DMS 273 treated with DMSO at 0.1 percent for 48 hours (cell line): ENCODE results near the gene MN1.
"Not testable (repeated sequence)": the region's sequence is repeated elsewhere in the genome, so short reads cannot be mapped to it uniquely, and the experiment has no call there.

Experiments
- DNase-seq: peaks from one replicate; lab custom pipeline; 2025; lab: John Stamatoyannopoulos, UW

The MN1 gene

DNA sequence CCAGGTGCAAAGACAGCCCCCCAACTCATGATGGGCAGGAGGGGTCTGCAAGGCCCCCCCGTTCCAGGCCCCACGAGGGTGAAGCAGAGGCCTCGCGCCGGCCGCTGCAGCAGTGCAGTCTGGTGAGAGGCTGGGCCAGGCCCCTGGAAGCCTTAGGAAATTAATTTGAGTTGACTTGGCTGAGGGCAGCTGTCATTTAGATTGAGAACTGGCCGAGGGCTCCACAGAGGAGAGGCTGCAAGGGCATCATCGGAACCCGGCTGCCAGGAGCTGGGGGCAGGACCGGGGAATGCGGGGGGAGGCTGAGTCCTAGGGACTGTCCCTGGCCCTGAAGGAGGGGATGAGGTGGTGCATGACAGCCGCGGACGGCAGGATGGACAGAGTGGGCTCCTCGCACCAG lies 39.9 kb downstream of the MN1 start:
- no peak for DNase-seq

DNA sequence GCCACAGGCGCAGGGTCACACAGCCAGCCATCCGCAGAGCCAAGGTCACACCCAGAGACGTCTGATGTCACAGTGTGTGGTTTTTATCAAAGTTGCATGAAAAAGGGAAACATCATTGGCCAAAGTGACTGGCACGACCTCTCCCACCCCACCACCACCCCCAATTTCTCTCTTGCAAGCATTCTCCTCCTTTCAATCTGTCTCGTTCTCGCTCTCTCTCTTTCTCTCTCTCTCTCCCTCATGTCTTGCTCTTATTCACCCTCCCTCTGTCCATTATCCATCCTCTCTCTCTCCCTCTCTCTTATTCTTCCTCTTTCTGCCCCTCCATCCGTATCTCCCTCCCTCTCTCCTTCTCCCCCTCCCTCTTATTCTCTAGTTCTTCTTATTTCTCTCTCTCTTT lies 40.6 kb downstream of the MN1 start:
- no peak for DNase-seq

DNA sequence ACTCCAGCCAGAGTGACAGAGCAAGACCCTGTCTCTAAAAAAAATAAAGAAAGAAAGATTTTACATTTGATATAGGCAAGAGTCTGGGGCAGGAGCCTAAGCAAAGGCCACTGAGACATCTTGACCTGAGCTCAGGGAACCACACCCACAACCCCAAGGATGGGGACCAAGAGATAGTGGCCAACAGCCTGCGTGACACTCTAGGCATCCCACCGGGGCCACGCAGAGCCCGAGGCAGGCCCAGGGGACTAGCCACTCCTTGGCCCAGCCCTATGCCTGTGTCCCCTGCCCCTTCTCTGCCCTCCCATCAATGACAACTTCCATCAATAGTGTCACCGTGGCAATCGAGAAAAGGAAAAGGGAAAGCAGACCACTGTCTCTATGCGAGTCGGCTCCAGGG lies 41.1 kb downstream of the MN1 start:
- DNase-seq: no peak

DNA sequence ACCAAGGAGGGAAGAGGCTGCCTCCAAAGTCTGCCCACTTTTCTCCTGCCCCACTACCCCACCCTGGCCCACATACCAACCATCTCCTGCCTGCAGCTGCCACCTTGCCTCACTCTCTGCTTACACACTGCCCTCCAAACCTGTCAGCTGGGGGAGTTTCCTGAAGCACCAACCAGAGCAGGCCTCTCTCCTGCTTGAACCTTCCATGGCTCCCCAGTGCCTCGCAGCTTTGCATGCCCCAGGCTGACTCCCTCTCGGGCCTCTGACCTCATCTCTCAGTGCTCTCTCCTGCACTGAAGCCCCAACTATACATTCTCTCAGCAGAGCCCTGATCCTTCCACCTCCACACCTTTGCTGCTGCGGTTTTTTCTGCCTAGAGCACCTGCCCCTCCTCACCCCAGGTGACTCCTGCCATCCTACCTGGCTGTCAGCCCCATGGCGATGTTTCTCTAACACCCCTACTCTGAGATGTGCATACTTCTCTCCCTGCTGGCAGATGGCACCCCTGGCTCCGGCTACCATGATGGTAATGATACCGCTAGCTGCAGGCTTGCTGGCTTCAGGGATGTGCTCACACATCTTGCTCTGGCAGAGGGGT lies 43.5 kb downstream of the MN1 start:
- DNase-seq: no peak

DNA sequence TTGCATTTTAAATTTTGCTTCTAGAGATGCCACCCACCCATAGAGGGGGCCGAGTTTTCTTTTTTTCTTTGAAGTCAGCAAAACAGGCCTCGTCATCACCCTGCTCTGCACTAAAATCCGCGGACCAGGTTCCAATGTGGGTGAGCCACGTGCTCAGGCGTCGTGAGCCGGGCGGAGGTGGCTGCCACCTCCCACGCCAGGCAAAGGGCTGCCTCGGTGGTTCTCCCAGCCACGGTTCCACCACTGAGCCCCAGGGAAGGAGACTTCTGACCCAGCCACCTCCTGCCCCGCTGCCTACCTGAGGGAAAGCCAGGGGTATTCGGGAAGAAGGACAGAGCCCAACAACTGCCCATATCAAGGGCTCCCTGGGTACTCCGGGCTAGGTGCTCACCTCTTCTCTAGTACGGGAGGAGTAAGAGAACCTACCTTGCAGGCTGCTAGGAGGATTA lies 45.3 kb downstream of the MN1 start:
- DNase-seq: no peak

DNA sequence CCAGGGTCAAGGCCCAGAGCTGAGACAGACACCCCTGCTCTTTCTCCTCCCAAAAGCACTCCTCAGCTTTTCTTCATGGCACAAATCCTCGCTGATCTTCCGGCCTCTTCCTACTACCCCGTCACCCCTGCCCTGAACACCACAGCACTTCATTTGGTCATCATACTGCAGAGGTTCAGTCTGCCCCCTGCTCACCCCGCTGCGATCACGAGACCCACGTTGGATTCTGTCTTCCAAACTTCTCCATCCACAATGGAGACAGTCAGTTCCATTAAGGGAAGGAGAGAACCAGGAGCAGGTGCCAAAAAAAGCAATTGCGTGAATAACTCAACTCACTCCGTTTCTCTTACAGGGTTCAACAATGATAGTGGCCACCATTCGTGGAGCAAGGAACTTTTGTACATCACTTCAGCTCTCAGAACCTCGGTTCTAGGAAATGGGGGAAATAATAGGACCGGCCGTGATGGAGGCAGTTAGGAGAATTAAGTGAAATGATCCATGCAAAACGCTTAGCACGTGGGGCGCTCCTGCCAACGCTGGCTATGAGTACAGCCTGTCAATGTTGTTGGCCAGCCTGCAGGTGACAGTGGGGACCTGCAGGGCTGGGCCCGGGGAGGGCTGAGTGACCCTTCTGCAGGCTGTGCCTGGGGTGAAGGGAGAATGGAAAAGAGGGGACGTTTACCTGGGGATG lies 45.9 kb downstream of the MN1 start:
- no peak for DNase-seq

DNA sequence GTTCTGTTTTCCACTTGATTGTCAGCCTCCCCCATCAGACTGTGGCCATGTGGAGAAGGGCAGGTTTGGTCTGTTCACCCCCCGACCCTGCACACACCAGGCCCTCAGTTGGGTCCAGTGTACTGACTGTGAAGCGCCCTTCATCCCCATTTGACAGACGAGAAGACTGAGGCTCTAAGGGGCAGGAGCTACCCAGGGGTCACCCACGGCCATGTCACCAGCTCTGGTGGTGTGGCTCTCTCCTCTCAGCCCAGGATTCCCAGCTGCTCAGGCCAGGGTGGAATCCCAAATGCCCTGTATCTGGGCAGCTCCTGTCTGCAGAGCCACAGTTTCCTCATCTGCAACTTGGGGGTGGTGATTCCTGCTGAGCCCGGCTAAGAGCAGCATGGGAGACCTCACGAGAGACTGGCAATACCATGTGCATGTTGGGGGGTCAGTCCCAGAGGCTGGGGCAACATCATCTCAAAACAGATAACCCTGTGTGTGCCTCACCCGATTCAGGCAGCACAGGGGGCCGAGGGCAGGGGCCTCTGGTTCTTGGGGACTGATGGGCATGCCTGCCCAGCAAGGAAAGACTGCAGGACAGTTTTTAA lies 46.6 kb downstream of the MN1 start:
- DNase-seq: no peak

DNA sequence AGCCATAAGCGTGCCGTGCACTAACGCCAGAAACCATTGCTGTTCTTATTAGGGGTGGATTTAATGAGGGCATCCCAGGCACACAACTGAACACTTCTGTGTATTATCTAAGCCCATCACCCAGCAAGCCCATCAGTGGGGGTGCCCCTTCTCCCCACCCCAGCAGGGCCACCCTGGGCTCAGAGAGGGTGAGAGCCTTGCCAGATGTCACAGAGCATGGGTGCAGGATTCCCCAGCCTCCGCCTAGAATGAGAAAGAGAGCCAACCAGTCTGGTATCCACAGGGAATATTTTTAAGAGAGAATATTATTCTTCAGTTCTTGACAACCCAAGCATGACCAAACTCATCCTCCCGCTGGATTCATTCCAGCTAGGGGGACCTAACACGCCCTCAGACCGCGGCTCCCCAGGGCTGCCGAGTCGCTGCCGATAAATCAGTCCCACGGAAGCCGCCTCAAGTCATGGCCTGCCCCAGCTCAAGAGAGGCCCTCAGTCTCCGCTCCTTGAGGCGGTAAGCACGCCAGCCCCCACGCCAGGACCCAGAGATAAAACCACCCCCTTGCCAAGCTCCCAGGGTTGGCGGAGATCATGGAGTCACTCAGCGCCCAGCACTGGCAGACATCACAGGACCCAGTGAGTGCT lies 47.2 kb downstream of the MN1 start:
- no peak for DNase-seq

DNA sequence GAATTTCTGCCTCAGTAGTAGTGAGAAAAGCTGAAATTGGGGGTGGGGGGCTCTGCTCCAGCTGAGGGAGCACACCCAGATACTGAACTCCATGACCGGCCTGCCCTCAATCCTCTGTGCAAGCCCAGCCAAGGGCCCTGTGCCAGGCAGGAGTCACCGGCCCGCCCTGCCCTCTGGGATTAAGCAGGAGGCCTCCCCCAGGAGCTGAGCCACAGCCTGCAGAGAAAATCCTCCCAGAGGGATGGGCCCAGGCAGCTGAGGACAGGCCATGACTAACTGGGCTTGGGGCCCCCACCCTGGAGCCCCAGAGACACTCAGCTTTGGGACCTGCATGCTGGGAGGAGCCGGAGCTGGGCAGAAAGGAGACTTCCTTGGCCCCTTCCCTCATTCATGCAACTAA lies 48.8 kb downstream of the MN1 start:
- DNase-seq: no peak

DNA sequence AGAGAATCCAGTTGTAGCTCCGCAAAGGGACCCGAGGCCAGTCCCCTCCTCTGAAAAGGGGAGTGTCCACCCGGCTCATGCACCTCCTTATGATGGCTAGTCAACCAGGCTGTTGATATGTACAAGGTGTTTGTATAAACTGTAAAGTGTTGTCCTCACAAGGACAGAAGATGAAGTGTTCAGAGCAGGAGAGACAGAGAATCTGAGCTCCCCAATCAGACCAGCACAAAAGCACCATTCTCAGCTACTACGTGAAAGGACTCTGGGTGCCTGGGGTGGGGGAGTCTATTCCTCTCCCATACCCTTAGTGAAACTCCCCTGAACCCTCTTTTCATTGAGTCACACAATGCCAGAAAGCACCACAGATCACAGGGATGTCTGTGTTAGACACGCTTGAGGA lies 49.4 kb downstream of the MN1 start:
- no peak for DNase-seq

DNA sequence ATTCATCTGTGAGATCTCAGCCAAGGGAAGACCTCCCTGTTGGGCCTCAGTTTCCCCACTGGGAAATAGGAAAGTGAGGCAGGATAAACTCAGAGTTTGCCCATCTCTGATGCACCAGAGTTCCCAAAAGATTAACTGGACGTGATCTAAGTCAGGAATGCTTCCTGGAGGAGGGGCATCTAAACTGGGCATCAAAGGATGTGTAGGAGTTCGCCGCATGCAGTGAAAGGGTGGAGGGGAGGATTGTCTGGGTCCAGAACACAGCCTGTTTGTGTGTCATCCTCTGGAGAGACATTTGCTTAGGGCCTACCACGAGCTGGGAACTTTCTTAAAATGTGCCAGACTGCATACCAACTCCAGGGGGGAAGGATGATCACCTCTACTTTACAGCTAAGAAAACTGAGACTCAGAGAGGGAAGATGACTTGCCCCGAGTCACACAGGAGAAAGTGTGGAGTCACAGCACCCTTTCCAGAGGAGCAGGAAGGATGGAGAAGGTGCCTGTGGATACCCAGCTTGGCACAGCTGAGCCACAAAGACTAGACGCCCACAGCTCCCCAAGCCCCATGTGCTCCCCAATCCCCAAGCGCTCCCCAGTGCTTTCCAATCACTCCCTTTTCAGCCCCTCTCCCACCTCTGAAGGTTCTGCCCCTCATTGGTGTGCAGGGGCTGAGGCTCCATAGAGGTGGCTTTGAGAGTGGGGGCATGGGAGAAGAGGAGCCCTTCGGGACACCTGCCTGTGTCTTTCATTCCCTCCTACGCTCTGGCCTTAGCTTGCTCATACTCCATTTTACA lies 50.1 kb downstream of the MN1 start:
- DNase-seq: no peak

DNA sequence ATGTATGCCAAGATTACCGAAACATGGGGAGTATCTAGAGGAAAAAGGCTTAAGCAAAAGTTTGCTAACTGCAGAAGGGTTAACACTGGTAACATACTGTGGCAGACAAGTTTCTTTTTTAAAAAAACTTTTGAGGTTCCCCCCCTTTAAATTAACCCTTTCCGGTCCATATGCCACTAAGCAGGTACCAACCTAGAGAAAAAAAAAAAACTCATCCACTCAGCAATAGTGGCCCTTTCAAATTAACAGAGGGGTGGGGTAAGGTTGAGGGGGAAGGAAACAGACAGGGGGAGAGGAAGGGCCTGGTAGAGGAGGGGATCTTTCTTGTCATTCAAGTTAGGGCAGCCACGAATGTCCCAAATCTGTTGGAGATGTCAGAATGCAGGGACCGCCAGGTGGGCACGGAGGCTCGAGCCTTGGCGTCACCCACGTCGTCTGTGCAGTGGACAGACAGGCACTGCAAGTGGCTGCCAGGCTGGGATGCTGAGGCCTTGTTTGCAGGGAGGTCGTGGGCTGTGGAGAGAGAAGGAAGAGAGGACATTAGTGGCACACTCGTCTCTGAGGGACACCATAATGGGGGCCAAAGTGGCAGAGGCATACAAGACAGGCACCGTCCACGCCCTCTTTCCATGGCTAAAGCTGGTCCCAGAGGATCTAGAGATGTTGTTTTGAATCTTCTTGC lies 50.8 kb downstream of the MN1 start:
- no peak for DNase-seq

DNA sequence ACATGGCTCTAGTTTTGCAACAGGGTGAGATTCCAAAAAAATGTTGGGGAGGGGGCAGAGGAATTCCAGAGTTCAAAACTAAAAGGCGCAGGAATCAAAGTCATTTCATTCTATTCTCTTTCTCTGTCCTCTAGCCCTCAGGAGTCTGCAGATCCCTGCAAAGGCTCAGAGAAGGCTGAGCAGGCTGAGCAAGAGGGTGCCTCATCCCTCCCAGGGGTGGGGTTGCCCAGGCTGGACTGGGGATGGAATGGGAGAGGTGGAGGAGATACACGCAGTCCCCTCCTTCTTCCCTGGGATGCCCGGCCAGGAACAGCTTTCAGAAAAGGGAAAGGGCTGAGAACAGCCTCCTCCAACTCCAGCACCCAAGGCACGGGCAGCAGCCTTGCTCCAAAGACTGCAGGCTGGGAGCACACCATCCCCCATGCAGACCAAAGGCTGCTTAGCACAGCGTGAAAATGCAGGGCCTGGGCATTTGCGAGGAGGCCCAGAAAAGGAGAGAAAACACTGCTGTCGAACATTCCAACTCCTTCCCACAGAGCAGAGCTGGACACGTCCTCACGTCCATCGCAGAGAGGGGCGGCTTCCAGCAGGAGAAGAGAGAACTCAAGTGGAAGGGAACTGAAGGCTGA lies 51.8 kb downstream of the MN1 start:
- DNase-seq: no peak

DNA sequence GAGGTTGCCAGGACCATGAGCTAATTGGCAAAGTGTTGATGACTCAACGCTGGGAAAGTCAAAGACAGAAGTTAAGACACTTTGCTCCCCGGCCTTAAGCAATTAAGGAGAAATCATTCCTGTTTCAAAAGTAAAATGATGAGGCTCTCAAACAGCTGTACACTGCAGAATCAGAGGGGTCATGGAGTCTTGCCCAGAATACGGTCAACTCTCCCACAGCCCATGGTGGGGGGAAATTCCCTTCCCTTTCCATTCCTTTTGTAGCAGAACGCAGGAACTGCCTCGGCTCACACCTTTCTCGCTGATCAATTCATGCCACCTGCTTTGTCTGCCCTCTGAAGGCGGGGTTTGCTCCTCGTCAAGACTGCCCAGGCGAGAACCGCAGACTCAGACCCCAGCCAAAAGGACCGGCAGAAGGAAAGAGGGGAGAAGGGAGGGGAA lies 52.8 kb downstream of the MN1 start:
- no peak for DNase-seq

DNA sequence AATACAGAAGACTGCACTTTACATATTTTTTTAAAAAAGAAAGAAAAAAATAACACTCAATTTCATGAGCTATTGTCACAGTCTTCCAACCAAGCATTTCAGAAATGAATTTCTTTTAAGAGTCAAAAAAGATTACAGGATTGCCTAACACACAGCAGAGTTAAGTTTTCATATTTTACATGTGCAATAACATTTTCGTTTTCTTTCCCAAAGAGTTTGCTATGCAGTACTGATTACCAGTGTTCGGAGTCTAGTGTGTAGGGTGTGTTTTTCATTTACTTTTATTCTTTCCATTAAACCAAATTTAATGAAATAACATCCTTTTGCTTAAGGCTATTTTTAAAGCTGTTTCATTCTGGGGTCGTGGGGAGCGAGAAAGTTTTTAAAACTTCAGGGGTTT lies 53.2 kb downstream of the MN1 start:
- DNase-seq: no peak

DNA sequence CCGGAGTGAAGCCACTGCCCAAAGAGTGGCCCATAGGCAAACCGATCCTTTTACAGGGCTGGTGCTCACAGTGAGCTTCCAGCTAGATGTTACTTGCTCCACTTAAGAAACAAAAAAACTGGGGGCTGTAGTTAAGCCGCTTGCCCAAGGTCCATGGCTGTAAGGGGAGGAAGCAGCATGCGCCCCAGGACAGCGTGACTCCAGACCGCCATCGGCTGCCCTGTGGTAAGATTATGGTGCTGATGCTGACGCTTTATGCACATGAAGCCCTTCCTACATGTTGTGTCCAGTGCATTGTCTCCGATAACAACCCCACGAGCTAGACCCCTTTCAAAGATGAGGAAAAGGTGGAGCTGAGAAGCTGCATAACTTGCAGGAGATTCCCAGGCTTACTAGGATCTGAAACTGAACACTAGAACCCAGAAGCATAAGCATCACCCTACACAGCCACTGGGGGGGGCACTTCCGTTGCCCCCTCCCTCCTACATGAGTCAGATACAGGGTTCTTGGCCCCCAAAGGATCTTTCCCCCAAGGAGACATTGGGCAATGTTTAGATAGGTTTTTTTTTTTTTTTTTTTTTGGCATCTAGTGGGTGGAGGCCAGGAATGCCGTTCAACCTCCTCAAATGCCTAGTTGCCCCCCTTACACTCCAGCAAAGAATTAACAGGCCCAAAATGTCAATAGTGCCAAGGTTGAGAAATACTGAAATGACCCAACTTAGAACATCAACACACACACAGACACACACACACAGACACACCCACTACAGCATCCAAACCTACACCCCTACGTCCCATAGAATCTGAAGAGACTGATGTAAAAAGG lies 53.9 kb downstream of the MN1 start:
- DNase-seq: no peak

DNA sequence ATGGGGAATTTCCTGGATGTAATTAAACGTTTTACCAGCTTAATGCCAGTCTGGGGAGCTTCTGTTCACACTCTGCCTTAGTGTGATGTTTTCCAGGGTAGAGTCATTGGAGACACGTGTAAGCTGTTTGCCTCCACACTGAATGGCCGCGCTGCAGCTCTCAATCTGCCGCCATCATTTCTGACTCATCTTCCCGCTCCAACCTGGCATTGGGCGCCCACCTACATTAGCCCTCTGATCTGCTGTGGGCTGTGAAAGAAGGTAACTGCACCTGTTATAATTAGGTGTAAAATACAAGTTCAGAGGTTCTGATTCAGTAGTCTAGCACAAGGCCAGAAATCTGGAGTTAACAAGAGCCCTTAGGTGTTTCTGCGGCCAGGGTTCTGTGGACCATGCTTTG lies 54.6 kb downstream of the MN1 start:
- no peak for DNase-seq

DNA sequence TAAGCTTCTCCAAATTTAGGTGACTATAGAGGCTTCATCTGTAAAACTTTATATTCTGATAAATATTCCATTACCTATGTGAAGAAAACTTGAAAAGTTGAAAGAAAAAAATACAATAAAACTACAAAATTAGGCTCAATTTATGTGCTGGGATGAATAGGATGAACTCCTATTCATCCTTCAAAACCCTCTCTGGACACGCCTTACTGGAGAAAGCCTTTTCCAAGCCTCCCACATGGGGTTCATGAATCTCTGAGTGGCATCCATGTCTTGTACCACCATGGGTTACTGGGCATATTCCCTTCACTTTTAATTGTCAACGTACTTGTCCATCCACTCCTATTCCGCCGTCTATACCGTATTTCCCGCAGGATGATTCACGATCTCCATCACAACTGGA lies 55.7 kb downstream of the MN1 start:
- no peak for DNase-seq

DNA sequence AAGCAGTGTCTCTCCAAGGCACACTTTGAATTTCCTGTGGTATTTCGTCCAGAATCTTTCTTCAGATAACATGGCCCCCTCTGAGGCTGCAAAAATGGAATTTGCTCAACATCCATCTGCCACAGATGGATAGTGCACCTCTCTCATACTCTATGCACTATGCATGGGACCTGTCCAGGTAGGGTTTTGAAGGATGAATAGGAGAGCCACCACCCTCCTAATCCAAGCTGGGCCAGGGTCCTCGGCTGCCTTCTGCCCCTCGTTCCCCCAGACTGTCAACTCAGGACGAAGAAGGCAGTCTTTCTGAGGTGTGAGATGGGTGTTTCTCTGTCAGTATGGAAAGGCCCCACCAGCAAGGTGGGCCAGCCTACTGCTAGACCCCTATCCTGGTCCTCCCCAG lies 56.4 kb downstream of the MN1 start:
- DNase-seq: no peak

DNA sequence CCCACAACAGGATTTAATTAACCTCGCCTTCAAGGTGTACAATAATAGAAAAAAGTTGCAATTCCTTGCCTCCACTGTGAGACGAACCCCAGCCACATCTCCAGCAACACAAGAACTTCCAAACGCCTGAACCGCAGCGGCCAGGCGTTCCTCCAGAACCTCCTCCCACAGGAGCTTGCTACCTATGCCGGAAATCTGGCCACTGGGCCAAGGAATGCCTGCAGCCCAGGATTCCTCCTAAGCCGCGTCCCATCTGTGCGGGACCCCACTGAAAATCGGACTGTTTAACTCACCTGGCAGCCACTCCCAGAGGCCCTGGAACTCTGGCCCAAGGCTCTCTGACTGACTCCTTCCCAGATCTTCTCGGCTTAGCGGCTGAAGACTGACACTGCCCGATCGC lies 57.5 kb downstream of the MN1 start:
- not testable (repeated sequence) for DNase-seq
